Activated T-helper 17 cell treated with anti-CD3 and anti-CD28 coated beads, Interleukin-2, amount 50 U/mL, for 72 hours (primary cell): ENCODE results near the gene CMSS1. TPM values are rescaled to one million over a fixed set of nuclear protein-coding genes. Genes with fewer than 3 reads are reported as not detected.
A peak's percentile ranks its signal among the peaks of the same experiment; 100 is the strongest.
"Not testable (repeated sequence)": the region's sequence is repeated elsewhere in the genome, so short reads cannot be mapped to it uniquely, and the experiment has no call there.

Experiments
- ATAC-seq: fragments of 150-1000 bp; cut with Tn5 transposase; replicated peaks from 2 replicates; pipeline ENCODE4 v1.10.0; 2021; ENCODE audit warnings: mild to moderate bottlenecking, moderate library complexity
- H3K27ac Mint-ChIP-seq: one replicate; pipeline ENCODE4 v1.8.0; 2022; ENCODE audit warnings: mixed read lengths
- H3K27me3 Mint-ChIP-seq: one replicate; pipeline ENCODE4 v1.8.0; 2022; ENCODE audit warnings: mixed read lengths
- H3K36me3 Mint-ChIP-seq: one replicate; pipeline ENCODE4 v1.8.0; 2022; ENCODE audit warnings: low read depth, mild to moderate bottlenecking, mixed read lengths
- H3K4me1 Mint-ChIP-seq: one replicate; pipeline ENCODE4 v1.8.0; 2022; ENCODE audit warnings: mixed read lengths
- H3K4me3 Mint-ChIP-seq: one replicate; pipeline ENCODE4 v1.8.0; 2022; ENCODE audit warnings: mild to moderate bottlenecking, mixed read lengths
- H3K9me3 Mint-ChIP-seq: one replicate; pipeline ENCODE4 v1.8.0; 2022; ENCODE audit warnings: mixed read lengths
- total RNA-seq, 2 donors: library from RNA; stranded (reverse); gene quantifications; one replicate each; pipeline ENCODE4 v1.2.3, GENCODE V29; 2022

Gene CMSS1
- total RNA-seq, 2 donors from 2014 or later = 29.8 to 67.4 TPM

GRCh38 chr3:100209948-100210771, 392.5 kb downstream of the CMSS1 start:
- no peaks in the 10 kb centered on the region for H3K36me3 Mint-ChIP-seq
- H3K27me3 Mint-ChIP-seq = peaks cover 2% of the 10 kb centered on the region
- H3K4me1 Mint-ChIP-seq = peaks cover 12% of the 10 kb centered on the region
- H3K27ac Mint-ChIP-seq = peak overlapping the region; percentile 55
- H3K9me3 Mint-ChIP-seq = no peaks in the 10 kb centered on the region
- peak; percentile 94 for ATAC-seq
- H3K4me3 Mint-ChIP-seq = peak overlapping the region; percentile 68

- no peaks in the 10 kb centered on the region for H3K36me3 Mint-ChIP-seq
- peaks cover 12% of the 10 kb centered on the region for H3K4me1 Mint-ChIP-seq
- H3K27me3 Mint-ChIP-seq = peaks cover 5% of the 10 kb centered on the region
- peak overlapping the region; percentile 68 for H3K4me3 Mint-ChIP-seq
- no peak for ATAC-seq
- H3K27ac Mint-ChIP-seq = peak overlapping the region; percentile 55
- no peaks in the 10 kb centered on the region for H3K9me3 Mint-ChIP-seq
Measured at GRCh38 chr3:100210772-100211135, 393.1 kb downstream of the CMSS1 start.

- Mint-ChIP-seq H3K36me3 (no peaks in the 10 kb centered on the region), H3K9me3 (peaks cover 4% of the 10 kb centered on the region), H3K4me3 (no peak overlapping the region), H3K4me1 (peaks cover 12% of the 10 kb centered on the region), H3K27ac (no peak overlapping the region), H3K27me3 (peaks cover 14% of the 10 kb centered on the region)
- ATAC-seq = no peak
Measured at GRCh38 chr3:100213891-100214573, 396.4 kb downstream of the CMSS1 start.

- peaks cover 17% of the 10 kb centered on the region for H3K27me3 Mint-ChIP-seq
- ATAC-seq = no peak
- H3K4me3 Mint-ChIP-seq = no peak overlapping the region
- peaks cover 4% of the 10 kb centered on the region for H3K9me3 Mint-ChIP-seq
- H3K4me1 Mint-ChIP-seq = peaks cover 12% of the 10 kb centered on the region
- no peaks in the 10 kb centered on the region for H3K36me3 Mint-ChIP-seq
- no peak overlapping the region for H3K27ac Mint-ChIP-seq
Measured at GRCh38 chr3:100214574-100214964, 396.9 kb downstream of the CMSS1 start.

GRCh38 chr3:100216713-100217112, 399.1 kb downstream of the CMSS1 start:
- H3K36me3 Mint-ChIP-seq = no peaks in the 10 kb centered on the region
- H3K4me3 Mint-ChIP-seq = no peak overlapping the region
- peaks cover 17% of the 10 kb centered on the region for H3K27me3 Mint-ChIP-seq
- ATAC-seq = no peak
- H3K9me3 Mint-ChIP-seq = peaks cover 4% of the 10 kb centered on the region
- no peaks in the 10 kb centered on the region for H3K4me1 Mint-ChIP-seq
- H3K27ac Mint-ChIP-seq = no peak overlapping the region

GRCh38 chr3:100221159-100221558, 403.5 kb downstream of the CMSS1 start:
- peaks cover 12% of the 10 kb centered on the region for H3K27me3 Mint-ChIP-seq
- no peak overlapping the region for H3K4me3 Mint-ChIP-seq
- no peaks in the 10 kb centered on the region for H3K4me1 Mint-ChIP-seq
- no peaks in the 10 kb centered on the region for H3K36me3 Mint-ChIP-seq
- H3K27ac Mint-ChIP-seq = no peak overlapping the region
- ATAC-seq = no peak
- peaks cover 4% of the 10 kb centered on the region for H3K9me3 Mint-ChIP-seq

GRCh38 chr3:100225193-100225592, 407.5 kb downstream of the CMSS1 start:
- Mint-ChIP-seq H3K36me3 (no peaks in the 10 kb centered on the region), H3K4me1 (no peaks in the 10 kb centered on the region), H3K4me3 (no peak overlapping the region), H3K27me3 (no peaks in the 10 kb centered on the region), H3K27ac (no peak overlapping the region), H3K9me3 (no peaks in the 10 kb centered on the region)
- ATAC-seq = no peak

- Mint-ChIP-seq H3K36me3 (no peaks in the 10 kb centered on the region), H3K27ac (no peak overlapping the region), H3K4me1 (no peaks in the 10 kb centered on the region), H3K9me3 (no peaks in the 10 kb centered on the region), H3K4me3 (no peak overlapping the region), H3K27me3 (no peaks in the 10 kb centered on the region)
- no peak for ATAC-seq
Measured at GRCh38 chr3:100225883-100226282, 408.2 kb downstream of the CMSS1 start.

GRCh38 chr3:100226712-100227429, 409.2 kb downstream of the CMSS1 start:
- Mint-ChIP-seq H3K27ac (no peak overlapping the region), H3K27me3 (no peaks in the 10 kb centered on the region), H3K4me3 (no peak overlapping the region), H3K4me1 (no peaks in the 10 kb centered on the region), H3K36me3 (no peaks in the 10 kb centered on the region), H3K9me3 (no peaks in the 10 kb centered on the region)
- no peak for ATAC-seq

GRCh38 chr3:100227511-100227921, 409.9 kb downstream of the CMSS1 start:
- H3K4me3 Mint-ChIP-seq = no peak overlapping the region
- ATAC-seq = no peak
- H3K27ac Mint-ChIP-seq = no peak overlapping the region
- no peaks in the 10 kb centered on the region for H3K36me3 Mint-ChIP-seq
- H3K9me3 Mint-ChIP-seq = no peaks in the 10 kb centered on the region
- no peaks in the 10 kb centered on the region for H3K4me1 Mint-ChIP-seq
- H3K27me3 Mint-ChIP-seq = no peaks in the 10 kb centered on the region

GRCh38 chr3:100228247-100228646, 410.6 kb downstream of the CMSS1 start:
- Mint-ChIP-seq H3K4me3 (no peak overlapping the region), H3K27ac (no peak overlapping the region), H3K9me3 (no peaks in the 10 kb centered on the region), H3K4me1 (no peaks in the 10 kb centered on the region), H3K27me3 (no peaks in the 10 kb centered on the region), H3K36me3 (no peaks in the 10 kb centered on the region)
- ATAC-seq = no peak

GRCh38 chr3:100229188-100229587, 411.5 kb downstream of the CMSS1 start:
- H3K36me3 Mint-ChIP-seq, H3K27ac Mint-ChIP-seq, H3K27me3 Mint-ChIP-seq, H3K4me3 Mint-ChIP-seq, H3K9me3 Mint-ChIP-seq, H3K4me1 Mint-ChIP-seq, ATAC-seq: not testable (repeated sequence)

- Mint-ChIP-seq H3K9me3 (no peaks in the 10 kb centered on the region), H3K27ac (no peak overlapping the region), H3K4me1 (no peaks in the 10 kb centered on the region), H3K4me3 (no peak overlapping the region), H3K36me3 (no peaks in the 10 kb centered on the region), H3K27me3 (no peaks in the 10 kb centered on the region)
- no peak for ATAC-seq
Measured at GRCh38 chr3:100230710-100231109, 413.0 kb downstream of the CMSS1 start.
